NCI-H69 (cell line): Measurements from ENCODE around the gene TSEN15.

Source experiments
- DNase-seq: peaks from one replicate; lab custom pipeline; 2025; lab: John Stamatoyannopoulos, UW

TSEN15 gene

GRCh38 chr1:184051485-184052193 lies at the start of gene TSEN15:
Gene TSEN15, plus strand, starts transcription at chr1:184051730. Its CDS starts 26 bp downstream, at chr1:184051756.
- DNase-seq, result peak; percentile 97

DNA sequence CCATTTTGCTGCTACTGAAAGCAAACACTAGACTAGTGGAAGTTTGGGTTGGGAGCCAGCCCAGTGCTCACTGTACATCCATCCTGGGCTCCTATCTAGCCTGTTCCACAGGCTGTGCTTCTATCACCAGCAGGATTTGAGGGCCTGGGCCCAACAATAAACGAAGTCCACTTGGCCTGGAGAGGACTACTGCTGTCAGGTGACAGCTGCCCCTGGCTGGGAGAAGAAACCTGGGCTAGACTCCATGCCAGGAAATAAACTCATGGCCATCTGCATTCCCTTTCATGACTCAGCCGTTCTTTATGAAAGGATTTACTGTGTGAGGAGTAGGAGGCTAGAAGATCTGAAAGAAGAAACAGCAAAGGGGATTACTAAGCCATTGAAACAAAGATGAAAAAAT lies 49.5 kb upstream of the TSEN15 start:
- DNase-seq, result peak; percentile 46

GRCh38 chr1:184004935-184005334 lies 46.6 kb upstream of the TSEN15 start:
- DNase-seq, result no peak

DNA sequence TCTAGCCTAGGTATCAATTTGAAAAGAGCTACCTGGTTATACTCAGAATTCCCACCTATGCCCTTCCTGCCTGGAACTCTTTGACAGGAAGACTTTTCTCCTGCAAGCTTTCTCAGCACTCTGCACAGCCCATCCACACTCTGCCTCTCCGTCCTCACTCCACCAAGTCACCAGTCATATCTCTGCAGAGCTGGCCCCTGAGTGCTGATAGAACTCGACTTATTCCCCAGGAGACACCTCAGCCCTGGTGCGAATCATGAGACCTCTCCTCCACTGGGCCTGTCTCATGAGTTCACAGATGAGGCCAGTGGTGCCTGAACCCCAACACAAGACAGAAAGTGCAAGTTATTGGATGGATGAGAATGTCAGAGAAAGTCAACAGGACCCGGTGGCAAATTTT lies 46.0 kb upstream of the TSEN15 start:
- no peak for DNase-seq

DNA sequence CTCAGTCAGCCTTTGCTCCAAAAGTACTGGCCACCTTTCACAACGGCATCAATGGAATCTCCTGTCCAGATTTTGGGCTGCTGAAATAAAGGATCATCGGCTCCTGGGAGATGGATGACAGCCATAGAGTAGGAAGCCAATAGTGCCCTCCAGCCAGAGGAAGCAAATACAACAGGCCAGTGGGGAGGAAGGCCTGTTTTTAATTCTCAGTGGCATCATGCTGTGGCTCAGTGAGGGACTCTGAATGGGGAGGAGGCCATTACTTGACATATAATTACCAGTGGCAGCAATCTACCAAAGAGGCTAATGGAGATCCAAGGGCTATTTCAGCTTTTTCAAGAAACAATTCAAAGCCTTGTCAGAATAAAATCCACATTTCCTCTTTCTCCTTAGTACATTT lies 40.7 kb upstream of the TSEN15 start:
- DNase-seq, result peak; percentile 93

DNA sequence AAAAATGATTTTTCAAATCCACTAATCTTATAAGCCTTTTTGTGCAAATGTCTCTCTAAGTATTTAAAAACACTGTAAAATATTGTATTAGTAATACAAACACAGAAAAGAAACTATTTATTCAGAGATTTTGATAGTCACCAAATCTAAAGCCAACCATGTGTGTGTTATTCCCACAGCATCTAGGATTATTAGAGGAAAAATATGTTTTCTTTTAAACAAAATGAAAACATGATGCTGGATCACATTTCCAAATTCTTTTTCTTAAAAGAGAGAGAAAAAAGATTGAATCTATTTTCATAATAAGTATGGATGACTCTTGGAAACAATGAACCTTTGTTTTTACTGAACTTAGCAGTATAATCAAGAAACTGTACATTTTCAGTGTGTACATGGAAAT lies 39.3 kb upstream of the TSEN15 start:
- DNase-seq, result no peak

DNA sequence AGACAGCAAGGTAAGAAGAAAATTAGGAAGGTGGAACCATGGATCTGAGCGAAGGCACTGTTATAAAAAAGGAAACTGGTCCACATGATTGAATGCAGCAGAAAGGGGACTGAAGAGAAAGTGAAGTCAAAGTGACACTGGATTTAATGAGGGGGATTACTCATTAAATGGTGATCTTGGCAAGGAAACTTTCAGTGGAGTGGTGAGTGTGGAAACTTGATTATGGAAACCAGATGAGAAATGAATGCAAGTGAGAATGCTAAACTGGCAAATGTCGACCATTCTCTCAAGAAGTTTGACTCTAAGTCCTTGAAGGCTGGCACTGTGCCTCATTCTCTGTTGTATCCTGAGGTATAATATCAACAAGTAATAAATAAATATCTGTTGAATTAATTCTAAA lies 37.3 kb upstream of the TSEN15 start:
- DNase-seq, result no peak

- no peak for DNase-seq
These were observed 35.4 kb upstream of the TSEN15 start for GRCh38 chr1:184016169-184016568.

DNA sequence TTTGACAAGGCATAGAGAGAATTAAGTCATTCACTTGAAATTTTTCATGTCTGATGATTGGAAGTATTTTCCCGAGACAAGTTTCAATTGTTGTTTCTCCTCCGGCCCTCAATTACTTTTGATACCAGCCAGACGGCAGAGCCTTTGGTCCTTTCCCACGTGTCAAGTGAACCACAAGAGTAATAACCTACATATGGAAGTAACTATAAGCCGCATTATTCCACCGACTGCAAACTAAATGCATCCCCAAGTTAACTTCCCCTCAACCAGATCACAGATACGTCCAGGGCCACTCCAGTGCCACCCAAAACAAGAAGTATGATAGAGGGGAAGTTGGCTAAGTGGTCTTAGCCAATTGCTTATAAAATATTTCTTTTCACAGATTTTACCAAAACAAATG lies 34.2 kb upstream of the TSEN15 start:
- no peak for DNase-seq

- DNase-seq, result no peak
These were observed 32.9 kb upstream of the TSEN15 start for GRCh38 chr1:184018622-184019021.

DNA sequence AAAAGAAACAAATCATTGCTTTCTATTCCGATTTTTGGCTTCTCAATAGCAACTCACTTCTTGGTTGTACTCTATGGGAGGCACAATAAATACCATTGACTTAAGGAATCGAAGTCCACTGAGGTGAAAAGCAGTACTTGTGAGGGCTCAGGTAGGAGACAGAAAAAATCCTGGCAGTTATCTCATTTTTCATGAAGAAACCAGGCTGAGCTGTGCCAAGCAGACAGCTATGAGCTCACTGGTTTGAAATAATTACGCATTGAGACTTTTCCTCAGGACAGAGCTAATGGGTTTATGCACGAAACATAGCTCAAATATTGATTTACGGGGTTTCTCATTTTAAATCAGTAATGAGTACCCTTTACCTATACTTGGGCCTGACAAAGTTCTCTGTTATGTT lies 32.5 kb upstream of the TSEN15 start:
- peak; percentile 70 for DNase-seq

- DNase-seq, result no peak
These were observed 32.0 kb upstream of the TSEN15 start for GRCh38 chr1:184019506-184019905.

DNA sequence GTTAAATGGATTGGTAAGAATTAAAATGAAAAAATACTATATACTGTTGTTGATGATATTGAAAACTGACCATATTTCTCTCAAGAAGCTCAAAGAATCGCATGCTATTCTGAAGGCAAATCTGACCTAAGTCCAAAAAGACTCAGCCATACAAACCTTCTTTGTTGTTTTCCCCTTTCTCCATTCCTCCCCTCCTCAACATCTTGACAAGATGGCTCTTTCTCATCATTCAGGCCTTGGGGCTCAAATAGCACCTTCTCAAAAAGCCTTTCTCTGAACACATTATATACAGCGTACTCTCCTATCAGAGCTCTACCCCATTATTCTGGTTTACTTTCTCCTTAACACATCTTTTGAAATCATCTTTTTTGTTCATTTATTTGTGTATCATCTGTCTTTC lies 31.2 kb upstream of the TSEN15 start:
- no peak for DNase-seq

DNA sequence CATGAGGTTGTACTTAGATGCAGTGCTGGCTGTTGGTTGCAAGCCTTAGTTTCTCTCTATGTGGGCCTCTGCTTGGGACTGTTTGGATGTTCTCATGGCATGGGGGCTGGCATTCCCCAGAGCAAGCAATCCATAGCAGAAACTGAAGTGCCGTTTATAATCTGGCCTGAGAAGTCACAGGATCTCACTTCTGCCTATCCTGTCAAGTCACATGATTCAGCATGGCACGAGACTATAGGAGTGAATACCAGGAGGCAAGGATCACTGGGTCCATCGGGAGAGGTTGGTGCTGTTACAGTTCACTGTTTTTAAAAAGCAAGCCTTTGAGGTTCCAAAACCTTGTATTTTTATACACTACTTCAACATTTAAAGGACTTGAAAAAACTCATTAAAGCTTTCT lies 30.7 kb upstream of the TSEN15 start:
- DNase-seq, result no peak

DNA sequence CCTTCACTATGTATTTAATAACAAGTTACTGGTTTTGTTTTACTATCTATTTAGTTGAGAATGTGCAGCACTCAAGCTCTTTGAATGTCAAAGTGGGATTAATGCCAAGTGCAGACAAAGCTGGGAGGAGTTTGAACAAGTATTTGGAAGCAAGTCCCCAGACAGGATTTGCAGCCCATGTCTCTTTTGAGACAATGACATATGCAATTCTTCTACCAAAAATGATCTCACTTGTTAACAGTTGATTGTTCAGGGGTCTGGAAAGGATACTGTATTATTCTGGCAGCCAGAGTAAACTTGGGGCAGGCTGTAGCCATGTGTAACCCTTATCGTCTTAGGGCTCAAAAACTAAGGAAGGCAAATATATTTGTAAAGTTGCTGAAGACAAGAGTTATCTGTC lies 29.8 kb upstream of the TSEN15 start:
- DNase-seq, result peak; percentile 81

DNA sequence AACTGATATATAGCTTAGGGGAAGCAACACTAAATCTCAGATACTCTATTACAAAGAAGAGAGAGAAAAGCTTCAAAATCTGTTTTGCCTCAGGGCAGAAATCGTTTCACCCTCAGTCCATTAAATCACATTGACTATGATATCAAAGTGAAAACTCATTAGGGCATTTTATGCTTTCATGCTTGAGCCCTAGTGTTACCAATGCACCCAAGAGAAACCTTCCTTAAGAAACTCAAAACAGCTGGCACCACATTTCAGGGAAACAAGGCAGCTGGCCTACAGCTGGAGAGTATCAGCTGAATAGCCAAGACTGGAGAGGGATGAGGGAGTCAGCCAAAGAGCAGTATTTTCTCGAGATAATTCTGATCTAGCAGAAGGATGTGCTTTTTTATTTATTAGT lies 28.9 kb upstream of the TSEN15 start:
- peak; percentile 94 for DNase-seq

DNA sequence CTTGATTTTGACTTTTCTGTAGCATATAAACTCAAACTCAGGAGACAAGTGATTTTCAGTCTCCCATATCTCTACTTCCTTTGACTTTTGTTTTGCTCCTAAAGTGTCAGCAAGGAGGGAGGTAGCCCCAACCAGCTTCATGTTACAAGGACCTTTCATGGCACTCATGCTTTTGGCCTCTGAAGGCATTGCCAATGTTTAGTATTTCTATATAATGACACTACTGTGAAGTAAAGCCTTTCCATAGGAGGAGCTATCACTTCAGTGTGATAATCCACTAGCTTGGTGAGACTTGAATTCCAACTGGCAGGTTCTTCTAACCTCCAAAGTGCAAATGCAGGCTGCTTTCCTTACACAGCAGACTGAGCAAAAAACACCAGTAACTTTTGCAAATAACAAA lies 28.4 kb upstream of the TSEN15 start:
- peak; percentile 54 for DNase-seq

DNA sequence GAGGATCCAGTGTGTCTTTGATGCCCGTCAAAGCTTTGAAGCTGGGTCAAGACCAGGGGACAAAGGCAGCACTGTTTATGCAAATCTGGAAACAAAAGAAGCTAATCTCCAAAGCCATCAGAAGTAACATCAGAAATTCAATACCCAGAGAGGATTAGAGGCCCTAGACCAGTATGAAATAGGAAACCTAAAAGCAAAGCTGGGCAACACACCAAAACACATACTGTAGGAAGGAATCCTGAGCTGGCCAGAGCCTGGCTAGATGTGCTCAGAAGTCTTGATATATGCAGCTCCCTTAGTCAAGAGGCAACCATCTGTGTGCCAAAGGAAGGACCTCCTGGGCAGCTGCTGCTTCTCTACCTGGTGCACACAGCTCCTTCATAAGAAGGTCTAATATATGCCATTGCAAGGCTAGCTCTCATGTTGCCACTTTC lies 26.3 kb upstream of the TSEN15 start:
- peak; percentile 92 for DNase-seq

DNA sequence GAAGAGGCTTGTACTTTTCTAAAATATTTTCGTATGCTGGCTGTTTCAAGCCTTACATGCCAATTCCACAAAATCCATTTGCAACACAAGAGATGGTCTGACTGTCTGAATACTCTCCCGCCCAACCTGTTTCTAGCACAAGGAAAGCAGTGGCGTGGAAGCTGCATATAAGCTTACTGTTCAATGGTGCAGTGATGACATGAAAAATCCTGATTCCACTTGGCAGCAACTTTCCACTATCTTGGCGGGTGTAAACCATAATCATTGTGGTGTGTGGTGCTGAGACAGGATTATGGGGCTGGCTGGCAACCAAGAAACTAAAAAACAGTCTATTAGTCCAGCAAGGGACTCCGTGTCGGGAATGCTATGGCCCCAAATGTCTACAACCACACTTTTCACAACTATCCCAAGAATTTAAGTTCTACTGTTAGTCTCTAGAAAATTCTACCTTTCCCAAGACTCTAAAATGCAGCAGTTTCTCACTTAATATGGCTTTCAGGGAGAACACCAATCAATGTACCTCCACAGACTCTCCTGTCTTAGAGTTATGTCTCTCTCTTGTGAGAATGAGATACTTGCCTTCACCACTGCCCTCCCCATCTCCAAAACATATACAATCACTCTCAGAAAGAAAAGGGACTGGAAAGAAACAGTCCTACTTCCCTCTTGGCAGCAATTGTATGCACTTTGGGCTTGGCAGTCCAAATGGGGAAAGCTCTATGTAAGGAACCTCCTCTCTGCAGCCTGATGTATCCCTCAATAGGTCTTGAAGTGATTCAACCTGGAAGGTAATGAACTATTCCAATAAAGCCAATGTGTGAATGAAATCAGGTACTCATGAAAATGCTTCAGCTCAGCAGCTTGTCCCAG lies 23.5 kb upstream of the TSEN15 start:
- DNase-seq, result peak; percentile 29

DNA sequence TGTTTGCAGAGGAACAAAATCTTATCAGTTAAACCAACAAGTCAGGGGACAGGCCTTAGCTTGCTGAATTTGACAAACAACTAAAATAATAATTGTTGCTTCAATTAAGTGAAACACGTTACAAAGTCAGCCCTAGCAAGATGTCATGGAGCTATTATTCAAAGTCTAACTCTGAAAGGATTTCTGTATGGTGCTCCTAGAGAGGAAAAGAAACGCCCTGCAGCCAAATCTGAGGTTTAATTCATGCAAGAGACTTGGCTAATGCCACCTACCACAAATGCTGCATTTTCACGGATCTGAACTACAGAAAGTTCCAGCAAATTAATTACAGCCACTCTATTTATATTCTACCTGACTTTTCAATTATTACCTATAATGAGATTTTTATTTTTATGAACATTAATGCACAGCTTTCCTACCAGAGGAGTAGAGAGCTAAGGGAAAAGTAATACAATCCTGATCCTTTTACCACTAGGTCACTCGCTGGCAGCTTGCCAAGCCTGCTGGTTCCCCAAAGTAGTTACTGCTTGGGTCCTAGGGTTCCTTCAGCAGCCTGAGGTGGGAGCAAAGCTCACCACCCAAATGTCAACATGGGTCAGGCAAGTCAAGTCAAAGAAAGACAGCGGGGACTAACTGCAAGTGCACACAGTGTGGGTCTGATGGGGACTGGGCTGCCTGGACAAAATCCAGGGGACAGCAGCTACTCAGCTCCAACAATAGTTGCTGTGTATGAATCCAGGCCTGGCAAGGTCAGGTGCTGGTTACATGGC lies 22.5 kb upstream of the TSEN15 start:
- DNase-seq, result peak; percentile 74

DNA sequence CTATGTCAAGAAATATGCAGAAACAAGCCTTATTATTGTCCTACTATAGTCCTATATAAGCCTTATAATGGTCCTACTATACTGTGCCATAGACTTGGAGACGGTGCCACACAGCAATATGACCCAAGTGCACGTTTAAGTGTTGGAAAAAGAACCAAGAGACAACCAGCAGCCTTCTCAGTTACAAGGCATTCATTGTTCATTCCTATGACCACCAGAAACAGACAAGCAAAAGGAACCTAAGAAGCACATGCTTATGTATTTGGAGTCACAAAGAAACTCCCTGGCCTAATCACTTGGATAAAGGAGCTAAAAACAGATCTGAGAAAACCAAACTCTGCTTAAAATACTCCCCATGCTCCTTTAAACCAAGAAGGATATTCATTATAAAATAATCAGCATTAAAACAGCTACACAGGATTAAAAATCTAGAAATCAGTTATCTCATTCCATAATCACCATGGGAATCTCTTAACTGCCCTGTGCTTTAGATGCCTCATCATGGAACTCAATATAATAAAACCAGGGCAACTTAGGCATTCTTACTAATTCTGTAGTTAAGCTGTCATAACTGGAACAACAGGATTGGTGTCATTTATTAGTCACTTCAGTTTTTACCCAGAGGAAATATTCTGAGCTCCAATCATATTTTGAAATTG lies 21.0 kb upstream of the TSEN15 start:
- DNase-seq, result peak; percentile 22

GRCh38 chr1:184031092-184031408 lies 20.5 kb upstream of the TSEN15 start:
- no peak for DNase-seq
